ENCODE results near the gene DHX35. TPM values are rescaled to one million over a fixed set of nuclear protein-coding genes. Genes with fewer than 3 reads are reported as not detected.

Gene DHX35
- total RNA-seq = 8.5 and 12.6 TPM in 2 replicates

GRCh38 chr20:38962044-38962927, at the start of gene DHX35:
TSS of gene DHX35 (plus strand) at chr20:38962344. CDS start at chr20:38962368, 24 bp downstream.

GRCh38 chr20:38926142-38926933, 35.8 kb upstream of the DHX35 start, which contains the start of gene FAM83D:
TSS of gene FAM83D (plus strand) at chr20:38926417. CDS start at chr20:38926443, 26 bp downstream.

Small RNAs within 50 kb of the gene (small RNA-seq; reads per million reads assigned to genes)
- gene AL023803.1 (ENCODE audit: low replicate concordance) = not detected

Other genes starting within 250 kb of the DHX35 start
- not detected in 2 replicates for gene SLC32A1, start 237.9 kb upstream of the DHX35 start, total RNA-seq
- 5.3 and 7.0 TPM in 2 replicates for gene ACTR5, start 213.9 kb upstream of the DHX35 start, total RNA-seq
- 0.14 TPM in 1 of 2 replicates, not detected in the other for gene PPP1R16B, start 156.6 kb upstream of the DHX35 start, total RNA-seq
- gene FAM83D, start 35.9 kb upstream of the DHX35 start, total RNA-seq = 1.3 and 37.2 TPM in 2 replicates